ENCODE results near the gene PLCH2.

DNA sequence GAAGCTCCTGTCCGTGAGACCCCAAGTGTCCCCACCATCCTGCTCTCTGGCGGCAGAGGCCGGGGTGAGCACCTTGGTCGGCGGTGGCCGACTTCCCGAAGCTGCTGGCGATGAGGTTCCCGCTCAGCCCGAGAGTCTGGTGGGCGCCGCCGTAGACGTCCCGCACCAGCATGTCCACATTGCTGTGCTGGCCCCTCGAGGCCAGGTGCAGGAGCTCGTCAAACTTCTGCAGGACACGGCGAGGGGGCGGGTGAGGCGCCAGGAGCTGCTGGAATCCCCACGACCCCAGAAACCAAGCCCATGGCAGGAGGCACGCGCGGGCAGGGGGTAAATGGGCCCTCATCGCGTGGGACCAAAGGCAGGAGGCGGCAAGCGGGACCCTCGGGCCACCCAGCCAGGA lies 43.6 kb downstream of the PLCH2 start:
- TF ChIP-seq, protein P1, sequence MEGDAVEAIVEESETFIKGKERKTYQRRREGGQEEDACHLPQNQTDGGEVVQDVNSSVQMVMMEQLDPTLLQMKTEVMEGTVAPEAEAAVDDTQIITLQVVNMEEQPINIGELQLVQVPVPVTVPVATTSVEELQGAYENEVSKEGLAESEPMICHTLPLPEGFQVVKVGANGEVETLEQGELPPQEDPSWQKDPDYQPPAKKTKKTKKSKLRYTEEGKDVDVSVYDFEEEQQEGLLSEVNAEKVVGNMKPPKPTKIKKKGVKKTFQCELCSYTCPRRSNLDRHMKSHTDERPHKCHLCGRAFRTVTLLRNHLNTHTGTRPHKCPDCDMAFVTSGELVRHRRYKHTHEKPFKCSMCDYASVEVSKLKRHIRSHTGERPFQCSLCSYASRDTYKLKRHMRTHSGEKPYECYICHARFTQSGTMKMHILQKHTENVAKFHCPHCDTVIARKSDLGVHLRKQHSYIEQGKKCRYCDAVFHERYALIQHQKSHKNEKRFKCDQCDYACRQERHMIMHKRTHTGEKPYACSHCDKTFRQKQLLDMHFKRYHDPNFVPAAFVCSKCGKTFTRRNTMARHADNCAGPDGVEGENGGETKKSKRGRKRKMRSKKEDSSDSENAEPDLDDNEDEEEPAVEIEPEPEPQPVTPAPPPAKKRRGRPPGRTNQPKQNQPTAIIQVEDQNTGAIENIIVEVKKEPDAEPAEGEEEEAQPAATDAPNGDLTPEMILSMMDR (IDR thresholded peaks at IDR 0.05): no peak
- TF ChIP-seq POLR2A (IDR thresholded peaks at IDR 0.05): no peak
